Measurements from ENCODE around the gene MICAL3.
"Not testable (repeated sequence)": the region's sequence is repeated elsewhere in the genome, so short reads cannot be mapped to it uniquely, and the experiment has no call there.

The MICAL3 gene, protein sequence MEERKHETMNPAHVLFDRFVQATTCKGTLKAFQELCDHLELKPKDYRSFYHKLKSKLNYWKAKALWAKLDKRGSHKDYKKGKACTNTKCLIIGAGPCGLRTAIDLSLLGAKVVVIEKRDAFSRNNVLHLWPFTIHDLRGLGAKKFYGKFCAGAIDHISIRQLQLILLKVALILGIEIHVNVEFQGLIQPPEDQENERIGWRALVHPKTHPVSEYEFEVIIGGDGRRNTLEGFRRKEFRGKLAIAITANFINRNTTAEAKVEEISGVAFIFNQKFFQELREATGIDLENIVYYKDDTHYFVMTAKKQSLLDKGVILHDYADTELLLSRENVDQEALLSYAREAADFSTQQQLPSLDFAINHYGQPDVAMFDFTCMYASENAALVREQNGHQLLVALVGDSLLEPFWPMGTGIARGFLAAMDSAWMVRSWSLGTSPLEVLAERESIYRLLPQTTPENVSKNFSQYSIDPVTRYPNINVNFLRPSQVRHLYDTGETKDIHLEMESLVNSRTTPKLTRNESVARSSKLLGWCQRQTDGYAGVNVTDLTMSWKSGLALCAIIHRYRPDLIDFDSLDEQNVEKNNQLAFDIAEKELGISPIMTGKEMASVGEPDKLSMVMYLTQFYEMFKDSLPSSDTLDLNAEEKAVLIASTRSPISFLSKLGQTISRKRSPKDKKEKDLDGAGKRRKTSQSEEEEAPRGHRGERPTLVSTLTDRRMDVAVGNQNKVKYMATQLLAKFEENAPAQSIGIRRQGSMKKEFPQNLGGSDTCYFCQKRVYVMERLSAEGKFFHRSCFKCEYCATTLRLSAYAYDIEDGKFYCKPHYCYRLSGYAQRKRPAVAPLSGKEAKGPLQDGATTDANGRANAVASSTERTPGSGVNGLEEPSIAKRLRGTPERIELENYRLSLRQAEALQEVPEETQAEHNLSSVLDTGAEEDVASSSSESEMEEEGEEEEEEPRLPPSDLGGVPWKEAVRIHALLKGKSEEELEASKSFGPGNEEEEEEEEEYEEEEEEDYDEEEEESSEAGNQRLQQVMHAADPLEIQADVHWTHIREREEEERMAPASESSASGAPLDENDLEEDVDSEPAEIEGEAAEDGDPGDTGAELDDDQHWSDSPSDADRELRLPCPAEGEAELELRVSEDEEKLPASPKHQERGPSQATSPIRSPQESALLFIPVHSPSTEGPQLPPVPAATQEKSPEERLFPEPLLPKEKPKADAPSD (N-terminal part only)

DNA sequence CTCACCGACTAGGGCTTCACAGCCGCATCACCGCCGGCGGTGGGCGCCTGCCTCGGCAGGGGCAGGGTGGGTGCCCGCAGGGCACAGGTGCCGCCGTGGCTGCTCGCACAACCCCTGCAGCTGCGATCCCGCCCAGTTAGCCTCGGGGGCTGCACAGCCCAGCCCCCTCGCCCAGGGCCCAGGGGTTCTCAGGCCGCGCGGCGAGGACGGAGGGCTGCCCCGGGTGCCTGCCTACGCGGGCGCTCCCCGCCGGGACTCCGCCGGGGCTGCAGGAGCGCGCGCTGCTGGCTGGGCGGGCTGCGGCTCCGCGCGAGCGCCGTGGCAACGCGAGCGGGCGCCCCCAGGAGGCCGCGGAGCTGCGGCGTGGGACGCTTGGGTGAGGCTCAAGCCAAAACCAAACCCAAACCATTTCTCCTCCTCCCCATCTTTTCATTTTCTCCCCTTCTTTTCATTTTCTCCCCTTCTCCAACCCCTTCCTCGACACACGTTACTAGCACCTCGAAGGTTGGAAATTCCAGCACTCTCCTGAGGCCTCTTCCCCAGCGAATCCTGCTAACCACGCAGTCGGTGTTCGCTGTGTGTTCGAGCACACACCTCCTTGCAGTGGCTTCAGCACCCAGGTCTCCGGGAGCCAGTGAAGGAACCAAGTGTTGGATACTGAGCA lies at the start of gene MICAL3:
Gene MICAL3 (minus strand): TSS at position 286 of the 664 bp plus-strand sequence. CDS start 117,749 bp downstream, outside the sequence.
- DNase-seq (ENCODE audit: low read depth in 2 of 2): no peak

DNA sequence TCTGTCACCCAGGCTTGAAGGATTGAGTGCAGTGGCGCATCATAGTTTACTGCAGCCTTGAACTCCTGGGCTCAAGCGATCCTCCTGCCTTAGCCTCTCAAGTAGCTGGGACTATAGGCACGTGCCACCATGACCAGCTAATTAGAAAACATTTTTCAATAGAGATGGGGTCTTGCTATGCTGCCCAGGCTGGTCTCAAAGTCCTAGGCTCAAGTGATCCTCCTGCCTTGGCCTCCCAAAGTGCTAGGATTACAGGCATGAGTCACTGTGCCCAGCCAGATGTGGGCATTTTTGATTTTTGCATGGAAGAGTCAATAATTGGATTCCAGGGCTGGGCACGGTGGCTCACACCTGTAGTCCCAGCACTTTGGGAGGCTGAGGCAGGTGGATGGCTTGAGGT lies 49.6 kb upstream of the MICAL3 start:
- DNase-seq (ENCODE audit: low read depth in 2 of 2): not testable (repeated sequence)

DNA sequence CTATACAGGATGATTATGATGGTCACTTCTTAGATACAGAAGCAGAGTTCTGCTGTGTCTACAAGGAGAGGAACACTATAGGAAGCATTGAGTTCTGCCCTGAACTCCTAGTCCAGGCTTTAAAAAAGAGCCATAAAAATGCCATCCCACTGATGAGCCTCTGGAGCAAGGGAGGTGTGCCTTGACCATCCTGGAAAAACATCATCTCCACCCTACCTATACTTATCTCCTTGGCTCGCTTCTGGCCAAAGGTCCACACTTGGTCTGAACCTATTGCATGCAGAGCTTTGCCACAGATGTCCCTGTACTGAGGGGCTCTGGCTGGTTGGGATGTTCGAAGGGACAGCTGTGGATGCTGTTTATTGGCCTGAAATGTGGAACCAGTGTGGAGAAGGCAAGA lies 49.1 kb upstream of the MICAL3 start:
- DNase-seq (ENCODE audit: low read depth in 2 of 2): no peak

DNA sequence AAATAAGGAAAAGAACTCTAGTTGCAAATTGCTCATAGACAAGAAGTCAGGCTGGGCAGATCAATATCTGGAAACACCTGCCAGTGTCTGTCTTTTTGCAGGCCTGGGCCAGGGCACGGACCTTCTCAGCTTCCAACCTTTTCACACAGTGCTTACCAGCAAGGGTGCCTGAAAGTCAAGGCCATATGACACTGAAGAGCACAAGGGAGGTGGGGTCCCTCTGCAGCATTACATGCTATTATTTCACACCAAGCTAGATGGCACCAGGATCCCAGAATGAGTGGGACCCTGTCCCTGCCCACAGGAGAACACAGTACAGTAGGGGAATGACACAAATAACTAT lies 47.6 kb upstream of the MICAL3 start:
- no peak for DNase-seq (ENCODE audit: low read depth in 2 of 2)

DNA sequence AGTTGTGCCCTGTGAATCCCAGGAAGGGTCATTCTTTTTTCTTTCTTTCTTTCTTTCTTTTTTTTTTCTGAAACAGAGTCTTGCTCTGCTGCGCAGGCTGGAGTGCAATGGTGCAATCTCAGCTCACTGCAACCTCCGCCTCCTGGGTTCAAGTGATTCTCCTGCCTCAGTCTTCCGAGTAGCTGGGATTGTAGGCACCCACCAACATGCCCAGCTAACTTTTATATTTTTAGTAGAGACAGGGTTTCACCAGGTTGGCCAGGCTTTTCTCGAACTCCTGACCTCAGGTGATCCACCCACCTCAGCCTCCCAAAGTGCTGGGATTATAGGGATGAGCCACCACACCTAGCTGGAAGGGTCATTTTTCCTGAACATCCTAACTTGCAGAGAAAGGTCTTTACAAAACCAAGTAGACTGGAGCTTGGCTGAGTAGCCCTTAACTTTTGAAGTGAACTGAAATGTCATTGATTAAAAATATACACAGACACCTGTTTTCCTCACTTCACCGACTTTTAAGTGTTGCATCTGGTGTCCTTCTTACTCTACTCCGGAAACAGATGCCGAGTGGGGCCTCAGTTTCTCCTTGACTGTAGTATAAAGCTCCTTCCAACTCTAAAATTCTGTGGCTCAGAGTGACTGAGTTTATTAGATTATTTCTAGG lies 47.1 kb upstream of the MICAL3 start:
- not testable (repeated sequence) for DNase-seq (ENCODE audit: low read depth in 2 of 2)

DNA sequence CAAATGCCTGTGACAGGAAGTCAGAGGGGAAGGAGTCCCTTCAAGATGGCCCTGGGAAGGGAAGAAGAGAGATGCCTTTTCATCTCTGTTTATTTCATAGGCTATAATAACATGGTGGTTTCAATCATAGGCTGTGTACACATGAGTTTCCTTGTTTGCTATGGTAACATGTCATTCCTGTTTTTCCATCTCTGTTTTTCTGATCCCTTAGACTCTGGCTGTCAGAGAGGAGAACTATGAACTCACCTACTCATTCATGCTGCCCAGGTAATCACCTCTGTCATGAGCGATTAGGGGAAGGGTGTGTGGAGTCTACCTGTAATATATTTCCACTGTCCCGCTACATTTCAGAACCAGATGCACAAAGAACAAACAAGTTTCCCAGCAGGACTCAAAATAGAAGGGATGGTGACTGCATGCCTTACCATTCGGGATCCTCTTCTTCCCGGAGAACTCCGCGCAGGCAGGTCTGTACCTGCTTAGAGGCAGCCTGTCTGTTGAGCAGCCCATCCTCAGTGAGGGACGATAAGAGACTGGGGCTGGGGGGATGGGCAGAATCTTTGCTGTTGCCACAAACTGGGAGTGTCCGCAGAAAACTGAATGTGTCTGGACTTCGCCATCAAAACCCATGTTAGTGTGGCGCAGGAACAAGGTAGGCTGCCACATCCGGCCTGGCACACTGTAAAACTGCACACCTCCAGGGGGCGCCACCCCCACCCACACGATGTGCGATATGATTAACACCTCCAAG lies 46.4 kb upstream of the MICAL3 start:
- DNase-seq (ENCODE audit: low read depth in 2 of 2): no peak

DNA sequence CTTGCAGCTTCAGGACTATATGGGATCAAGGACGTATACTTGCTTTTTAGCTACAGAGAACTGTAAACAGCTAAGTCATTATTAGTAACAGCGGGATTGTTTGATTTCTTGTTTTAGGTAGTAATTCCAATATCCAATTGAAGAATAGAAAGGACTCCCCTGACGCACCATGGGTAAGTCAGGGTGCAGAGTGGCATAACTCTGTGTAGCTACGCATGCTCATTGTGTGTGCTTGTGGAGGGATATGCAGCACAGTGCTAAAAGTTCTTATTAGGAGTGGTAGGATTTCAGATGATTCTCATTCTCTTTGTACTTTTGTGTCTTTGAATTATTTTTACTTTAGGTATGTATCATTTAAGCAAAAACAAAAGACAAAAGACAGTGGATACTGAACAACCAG lies 45.7 kb upstream of the MICAL3 start:
- no peak for DNase-seq (ENCODE audit: low read depth in 2 of 2)

DNA sequence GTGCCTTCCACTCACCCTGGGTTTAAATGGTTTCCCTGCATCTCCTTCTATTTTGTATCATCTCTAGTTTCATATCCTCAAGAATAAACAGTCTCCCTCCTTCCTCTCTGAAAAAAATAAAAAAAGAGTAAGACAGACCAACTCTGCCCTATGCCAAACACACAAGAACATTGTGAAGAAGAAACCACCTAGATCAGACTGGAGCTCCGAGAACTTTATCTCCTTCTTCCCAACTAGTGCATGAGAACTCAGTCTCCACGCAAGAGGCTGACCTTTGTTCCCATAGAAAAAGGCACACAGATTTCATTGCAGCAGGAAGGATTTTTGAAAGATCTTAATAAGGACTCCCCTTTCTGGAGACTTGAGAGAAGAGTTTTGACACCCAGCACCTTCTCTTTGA lies 44.7 kb upstream of the MICAL3 start:
- DNase-seq (ENCODE audit: low read depth in 2 of 2): no peak

DNA sequence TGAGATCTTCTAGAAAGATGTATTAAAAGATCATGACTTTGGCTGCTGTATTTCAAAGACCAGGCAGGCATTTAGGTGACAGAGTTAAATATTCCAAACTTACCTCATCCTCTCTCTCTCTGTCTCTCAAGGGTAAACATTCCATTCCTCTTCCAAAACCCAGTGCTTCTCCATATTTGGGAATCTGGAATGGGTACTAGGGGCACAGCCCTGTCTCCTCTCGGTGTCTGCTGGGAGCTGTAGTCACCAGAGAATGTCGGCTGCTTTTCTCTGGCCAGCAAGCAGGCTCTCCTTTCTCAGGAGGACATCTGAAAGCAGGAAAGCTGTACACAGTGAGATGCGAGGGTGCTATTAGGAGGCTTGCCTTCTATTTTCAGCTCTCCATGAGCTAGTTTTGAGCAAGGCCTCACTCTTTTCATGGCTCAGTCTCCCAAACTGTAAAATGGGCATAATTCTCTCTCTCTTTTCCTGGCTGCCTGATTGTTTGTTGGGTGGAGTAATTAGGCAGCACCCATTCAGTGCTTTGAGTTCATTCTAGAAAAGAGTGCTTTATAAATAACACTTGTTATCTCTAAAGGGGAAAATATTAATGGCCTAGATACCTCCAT lies 44.1 kb upstream of the MICAL3 start:
- DNase-seq (ENCODE audit: low read depth in 2 of 2): peak; percentile 57 to 58

DNA sequence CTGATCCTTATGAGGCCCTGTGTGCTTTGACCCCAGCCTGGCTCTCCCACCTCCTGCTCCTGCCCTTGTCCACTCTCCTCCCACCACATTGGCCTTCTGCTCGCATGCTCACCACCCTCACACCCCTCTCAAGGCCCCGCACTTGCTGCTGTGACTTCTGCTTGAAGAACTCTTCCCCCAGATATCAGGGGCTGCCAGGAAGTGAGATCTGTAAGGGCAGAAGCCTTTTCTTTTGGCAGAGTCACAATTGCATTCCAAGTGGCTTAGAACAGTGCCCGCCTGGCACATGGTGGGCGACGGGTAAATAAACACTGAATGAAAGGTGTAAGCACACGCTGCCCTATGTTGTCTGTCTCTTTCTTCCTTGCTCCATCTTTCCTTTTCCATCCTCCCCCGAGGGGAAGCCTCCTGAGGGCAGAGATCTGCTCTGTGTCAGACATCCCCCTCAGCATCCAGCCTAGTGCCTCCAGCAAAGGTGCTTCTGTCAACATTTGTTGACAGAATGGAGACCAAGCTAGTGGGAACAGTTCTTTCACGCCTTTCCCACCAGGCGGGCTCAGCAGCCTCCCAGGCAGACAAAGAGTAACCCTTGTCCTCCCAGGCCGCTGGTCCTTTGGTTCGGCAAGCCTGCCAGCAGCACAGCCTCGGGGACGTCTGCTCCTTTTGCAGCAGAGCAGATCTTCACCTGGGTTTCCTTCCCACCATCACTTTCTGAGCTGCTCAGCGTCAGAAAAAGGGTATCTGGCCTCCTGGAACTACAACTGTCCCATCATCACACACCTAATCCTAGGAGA lies 43.4 kb upstream of the MICAL3 start:
- no peak for DNase-seq (ENCODE audit: low read depth in 2 of 2)

DNA sequence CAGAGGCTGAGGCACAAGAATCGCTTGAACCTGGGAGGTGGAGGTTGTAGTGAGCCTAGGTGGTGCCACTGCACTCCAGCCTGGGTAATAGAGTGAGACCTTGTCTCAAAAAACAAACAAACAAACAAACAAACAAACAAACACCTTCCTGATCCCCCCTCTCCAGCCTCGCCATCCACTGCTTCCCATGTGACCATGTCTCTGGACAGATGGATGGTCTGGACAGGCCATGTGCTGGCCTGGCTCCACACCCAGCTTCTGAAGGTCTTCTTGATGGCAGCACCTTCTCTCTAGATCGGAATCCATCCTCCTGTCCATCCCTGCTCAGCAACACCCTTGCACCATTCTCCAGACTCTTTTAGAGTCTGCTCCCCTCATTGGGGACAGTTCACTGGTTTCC lies 42.8 kb upstream of the MICAL3 start:
- no peak for DNase-seq (ENCODE audit: low read depth in 2 of 2)

DNA sequence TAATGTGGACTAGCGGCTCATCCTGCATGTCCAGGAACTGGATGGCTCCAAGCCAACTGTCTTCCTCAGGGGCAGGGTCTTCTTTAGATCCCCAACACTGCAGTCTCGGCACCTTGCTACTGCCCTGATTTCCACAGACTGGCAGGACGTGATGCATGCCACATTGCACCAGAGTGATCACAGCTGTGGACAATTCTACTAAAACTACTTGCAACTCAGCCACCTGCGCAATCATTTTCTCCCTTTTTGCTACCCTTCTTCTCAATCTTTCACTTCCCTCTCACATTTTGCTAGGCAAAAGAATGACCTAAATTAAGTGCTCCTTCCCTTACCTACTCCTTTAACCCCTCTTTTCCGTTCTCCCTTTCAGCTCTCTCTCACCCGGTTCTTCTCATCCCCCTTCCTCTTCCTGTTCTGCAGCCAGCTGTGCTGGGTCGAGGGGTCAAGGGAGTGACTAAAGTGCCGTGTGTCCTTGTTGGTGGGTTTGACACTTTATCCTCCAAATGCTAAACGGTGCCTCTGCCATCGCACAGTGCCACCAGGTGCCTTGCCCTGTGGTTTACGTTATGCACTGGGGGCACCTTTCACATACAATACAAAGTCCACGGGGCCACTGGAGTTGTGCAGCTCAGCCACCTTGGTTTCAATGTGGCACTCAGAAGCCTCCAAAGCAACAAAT lies 42.0 kb upstream of the MICAL3 start:
- DNase-seq (ENCODE audit: low read depth in 2 of 2): no peak

DNA sequence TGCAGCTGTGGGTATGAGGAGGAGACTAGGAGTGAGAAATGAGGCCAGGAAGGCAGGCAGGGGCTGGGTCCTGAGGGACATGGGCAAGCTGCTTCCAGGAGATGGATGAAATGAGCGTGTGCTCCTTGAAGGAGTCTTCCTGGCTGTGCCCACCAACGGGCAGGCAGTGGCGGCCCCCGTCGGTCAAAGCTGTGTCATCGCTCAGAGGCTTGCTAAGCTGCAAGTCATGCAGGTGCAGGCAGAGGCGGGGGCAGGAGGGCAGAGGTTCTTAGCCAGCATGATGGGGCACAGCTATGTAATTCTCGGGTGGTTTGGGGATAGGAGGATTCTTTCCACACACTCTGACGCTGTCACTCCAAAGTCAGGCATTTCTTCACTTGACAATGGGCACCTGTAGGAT lies 40.9 kb upstream of the MICAL3 start:
- DNase-seq (ENCODE audit: low read depth in 2 of 2): no peak

DNA sequence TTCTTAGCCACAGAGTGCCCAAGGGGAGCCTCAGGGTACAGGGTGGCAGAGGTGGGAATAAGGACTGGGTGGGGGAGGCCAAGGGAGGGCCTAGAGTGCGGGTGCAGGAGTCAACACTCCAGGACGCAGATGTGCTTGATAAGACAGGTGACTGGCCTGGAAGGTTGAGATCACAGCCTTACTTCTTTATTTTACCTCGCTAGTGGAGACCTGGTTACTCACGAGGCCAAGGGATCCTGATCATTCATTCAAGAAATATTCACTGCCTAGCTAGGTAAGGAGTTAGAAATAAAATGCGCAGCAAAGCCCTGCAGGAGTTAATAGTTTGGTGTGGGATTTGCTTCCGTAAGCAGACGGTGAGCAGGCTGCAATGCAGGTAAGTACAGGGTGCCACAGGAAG lies 40.3 kb upstream of the MICAL3 start:
- no peak for DNase-seq (ENCODE audit: low read depth in 2 of 2)

DNA sequence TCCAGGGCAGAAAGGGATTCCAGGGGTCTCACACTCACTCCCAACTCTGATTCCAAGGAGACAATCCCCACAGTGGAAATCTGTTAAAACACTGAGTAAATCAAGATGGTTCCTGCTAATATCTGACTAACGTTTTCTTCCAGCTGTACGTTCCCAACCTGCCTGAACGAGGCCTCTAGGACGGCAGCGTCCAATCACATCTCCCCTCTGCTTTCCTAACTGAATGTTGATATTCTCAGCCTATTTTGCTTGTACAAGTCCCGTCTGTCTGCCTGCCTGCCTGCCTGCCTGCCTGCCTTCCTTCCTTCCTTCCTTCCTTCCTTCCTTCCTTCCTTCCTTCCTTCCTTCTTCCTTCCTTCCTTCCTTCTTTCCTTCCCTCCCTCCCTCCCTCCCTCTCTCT lies 39.4 kb upstream of the MICAL3 start:
- DNase-seq (ENCODE audit: low read depth in 2 of 2): not testable (repeated sequence)

DNA sequence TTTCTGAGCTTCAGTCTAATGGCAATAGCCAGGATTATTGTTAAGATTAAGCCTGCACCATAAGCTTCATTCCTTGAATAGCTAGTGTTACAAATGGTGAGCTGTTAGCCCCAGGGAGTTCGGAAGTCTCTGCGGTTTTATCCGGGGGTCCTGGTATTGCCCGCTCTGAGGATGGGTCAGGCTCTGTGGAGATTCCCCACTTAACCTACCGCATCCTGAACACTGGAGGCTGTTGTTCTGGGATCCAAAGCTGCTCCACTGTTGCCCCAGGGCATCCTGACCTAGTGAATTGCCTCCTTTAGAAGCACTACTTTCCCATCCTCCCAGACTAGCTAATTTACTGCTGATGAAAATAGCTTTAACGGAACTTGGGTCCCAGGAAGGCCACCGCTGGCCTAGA lies 38.9 kb upstream of the MICAL3 start:
- no peak for DNase-seq (ENCODE audit: low read depth in 2 of 2)

DNA sequence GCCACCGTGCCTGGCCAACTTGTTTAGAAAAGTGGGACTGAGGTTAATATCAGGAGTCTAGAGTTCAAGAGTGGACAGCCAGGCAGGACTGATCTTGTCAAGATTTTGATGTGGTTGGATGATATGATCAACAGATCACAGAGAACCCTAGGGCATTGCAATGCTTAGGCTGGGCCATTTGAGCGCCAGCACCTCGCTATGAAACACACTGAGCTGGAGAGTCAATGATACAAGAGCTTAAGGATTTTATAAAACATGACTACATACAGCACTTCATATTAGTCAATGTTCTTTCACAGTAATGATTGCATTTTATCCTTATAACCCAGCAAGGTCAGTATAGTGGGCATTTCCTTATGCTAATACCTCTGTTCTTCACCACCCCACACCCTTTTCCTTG lies 38.1 kb upstream of the MICAL3 start:
- no peak for DNase-seq (ENCODE audit: low read depth in 2 of 2)

Data from fibroblast of skin of left biceps (primary cell).